Colonic mucosa (tissue), 4 donors: Measurements from ENCODE around the gene CERT1. TPM values are rescaled to one million over a fixed set of nuclear protein-coding genes. Genes with fewer than 3 reads are reported as not detected.

Source experiments
- DNase-seq: peaks from one replicate; pipeline ENCODE4 v3.0.0-alpha.2; 2020
- H3K27ac ChIP-seq: fragments of 200-600 bp; one replicate; pipeline ENCODE4 v1.8.0; 2021
- H3K27me3 ChIP-seq: fragments of 200-600 bp; one replicate; pipeline ENCODE4 v1.8.0; 2021
- H3K36me3 ChIP-seq: fragments of 200-600 bp; one replicate; pipeline ENCODE4 v1.8.0; 2021
- H3K4me1 ChIP-seq: fragments of 200-600 bp; one replicate; pipeline ENCODE4 v1.8.0; 2021; ENCODE audit warnings: mild to moderate bottlenecking
- H3K4me3 ChIP-seq: fragments of 200-600 bp; one replicate; pipeline ENCODE4 v1.8.0; 2021
- H3K9ac ChIP-seq, 2 donors: one replicate each; pipeline ENCODE4 v1.7.0; 2013; ENCODE audit warnings: control low read depth in 2 of 2, low read depth in 2 of 2, low read length in 2 of 2
- H3K9me3 ChIP-seq: fragments of 200-600 bp; one replicate; pipeline ENCODE4 v1.8.0; 2021
- intact Hi-C: fragments of 100-400 bp; cut with DNase I; formaldehyde crosslinking; loops from one replicate; pipeline ENCODE4 v1.14.1; 2022
- total RNA-seq, 2 donors: library from RNA; stranded (reverse); fragmentation: NEBNext Ultra II Directional in 1 of 2; extraction: Animal tissue kit (Norgen Biotek cat#: 25700) in 1 of 2; gene quantifications; one replicate each; pipeline ENCODE4 v1.2.1, GENCODE V29; 2021
- TF ChIP-seq, protein P1 (sequence below): fragments of 200-600 bp; IDR thresholded peaks from one replicate; pipeline ENCODE4 v1.8.0; 2022; ENCODE audit warnings: antibody characterized with exemption, mild to moderate bottlenecking
- donor health status: healthy.
- donor health status: DM: no; HTN: no; CAD: no.
- donor health status: DM: no; HTN: no; CAD: no.

The CERT1 gene
- total RNA-seq, 2 donors from 2014 or later, result 34.0 to 44.5 TPM

DNA sequence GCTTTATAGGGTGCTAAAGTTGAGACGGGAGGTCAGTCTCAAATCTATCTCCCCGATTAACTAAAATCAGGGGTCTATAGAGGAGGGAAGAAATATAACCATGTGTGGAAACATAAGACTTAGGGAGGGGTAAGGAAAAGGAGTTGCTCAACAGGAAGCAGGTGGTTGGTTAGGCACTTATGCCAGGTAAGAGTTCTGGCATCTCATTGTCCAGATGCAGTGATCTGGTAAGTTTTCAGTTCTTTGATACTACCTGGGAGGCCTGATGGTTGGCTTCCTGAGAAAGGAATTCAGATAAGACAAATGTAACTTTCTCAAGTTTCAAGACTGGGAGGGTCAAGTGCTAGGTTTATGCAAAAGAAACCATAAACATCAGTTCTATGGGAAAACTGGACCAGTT lies 47.7 kb downstream of the CERT1 start:
- Histone ChIP-seq H3K27me3 (no peaks in the 10 kb centered on the region), H3K36me3 (no peaks in the 10 kb centered on the region), H3K9ac (no peak overlapping the region), H3K4me1 (peaks cover 6% of the 10 kb centered on the region), H3K9me3 (no peaks in the 10 kb centered on the region), H3K4me3 (no peak overlapping the region), H3K27ac (no peak overlapping the region)
- TF ChIP-seq, protein P1, sequence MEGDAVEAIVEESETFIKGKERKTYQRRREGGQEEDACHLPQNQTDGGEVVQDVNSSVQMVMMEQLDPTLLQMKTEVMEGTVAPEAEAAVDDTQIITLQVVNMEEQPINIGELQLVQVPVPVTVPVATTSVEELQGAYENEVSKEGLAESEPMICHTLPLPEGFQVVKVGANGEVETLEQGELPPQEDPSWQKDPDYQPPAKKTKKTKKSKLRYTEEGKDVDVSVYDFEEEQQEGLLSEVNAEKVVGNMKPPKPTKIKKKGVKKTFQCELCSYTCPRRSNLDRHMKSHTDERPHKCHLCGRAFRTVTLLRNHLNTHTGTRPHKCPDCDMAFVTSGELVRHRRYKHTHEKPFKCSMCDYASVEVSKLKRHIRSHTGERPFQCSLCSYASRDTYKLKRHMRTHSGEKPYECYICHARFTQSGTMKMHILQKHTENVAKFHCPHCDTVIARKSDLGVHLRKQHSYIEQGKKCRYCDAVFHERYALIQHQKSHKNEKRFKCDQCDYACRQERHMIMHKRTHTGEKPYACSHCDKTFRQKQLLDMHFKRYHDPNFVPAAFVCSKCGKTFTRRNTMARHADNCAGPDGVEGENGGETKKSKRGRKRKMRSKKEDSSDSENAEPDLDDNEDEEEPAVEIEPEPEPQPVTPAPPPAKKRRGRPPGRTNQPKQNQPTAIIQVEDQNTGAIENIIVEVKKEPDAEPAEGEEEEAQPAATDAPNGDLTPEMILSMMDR, result no peak
- intact Hi-C loops, result no loop called here
- no peak for DNase-seq

DNA sequence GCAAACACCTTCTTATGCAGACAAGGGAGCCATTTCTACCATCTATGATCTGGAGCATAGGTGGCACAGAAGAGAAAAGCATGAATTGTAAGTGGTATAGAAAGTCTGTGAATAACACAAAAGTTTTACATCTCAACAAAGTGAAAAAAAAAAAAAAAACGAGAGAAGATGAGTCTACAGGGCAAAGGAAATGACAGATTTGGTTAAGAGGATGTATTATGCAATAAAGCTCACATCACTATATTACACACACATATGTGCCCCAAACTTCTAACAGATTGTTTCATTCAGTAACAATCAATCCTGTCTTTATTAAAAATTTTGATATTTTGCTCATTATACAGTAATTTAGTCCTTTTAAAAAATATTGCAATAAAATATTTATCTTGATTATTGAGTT lies 49.8 kb downstream of the CERT1 start:
- TF ChIP-seq, protein P1, result no peak
- Histone ChIP-seq H3K36me3 (no peaks in the 10 kb centered on the region), H3K4me1 (peaks cover 6% of the 10 kb centered on the region), H3K9me3 (no peaks in the 10 kb centered on the region), H3K4me3 (no peak overlapping the region), H3K9ac (no peak overlapping the region), H3K27me3 (no peaks in the 10 kb centered on the region), H3K27ac (no peak overlapping the region)
- no peak for DNase-seq
- intact Hi-C loops, result no loop called here

DNA sequence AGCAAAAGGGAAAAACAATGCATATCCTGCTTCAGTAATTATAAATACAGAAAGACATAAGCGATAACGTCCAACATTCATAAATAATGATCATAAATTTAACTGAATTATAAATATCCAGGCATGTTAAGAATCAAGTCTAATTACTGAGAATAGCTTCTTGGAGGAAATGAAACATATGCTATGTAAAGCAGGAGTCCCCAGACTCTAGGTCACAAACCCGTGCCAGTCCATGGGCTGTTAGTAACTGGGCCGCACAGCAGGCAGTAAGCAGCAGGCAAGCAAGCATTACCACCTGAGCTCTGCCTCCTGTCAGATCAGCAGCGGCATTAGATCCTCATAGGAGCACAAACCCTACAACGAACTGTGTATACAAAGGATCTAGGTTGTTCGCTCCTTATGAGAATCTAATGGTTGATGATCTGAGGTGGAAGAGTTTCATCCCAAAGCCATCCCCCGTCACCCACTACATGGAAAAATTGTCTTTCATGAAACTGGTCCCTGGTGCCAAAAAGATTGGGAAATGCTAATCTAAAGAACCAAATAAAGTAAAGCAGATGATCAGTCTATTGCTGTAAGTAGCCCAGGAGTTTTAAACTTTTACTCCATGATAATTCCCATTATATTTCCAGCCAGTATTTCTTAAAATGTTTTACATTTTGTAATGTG lies 50.4 kb downstream of the CERT1 start:
- no peaks in the 10 kb centered on the region for H3K9me3 ChIP-seq
- intact Hi-C loops, result no loop called here
- H3K27ac ChIP-seq, result no peak overlapping the region
- H3K27me3 ChIP-seq, result no peaks in the 10 kb centered on the region
- no peak overlapping the region for H3K4me3 ChIP-seq
- DNase-seq, result no peak
- TF ChIP-seq, protein P1, result no peak
- no peaks in the 10 kb centered on the region for H3K36me3 ChIP-seq
- no peak overlapping the region for H3K9ac ChIP-seq
- H3K4me1 ChIP-seq, result peaks cover 6% of the 10 kb centered on the region

DNA sequence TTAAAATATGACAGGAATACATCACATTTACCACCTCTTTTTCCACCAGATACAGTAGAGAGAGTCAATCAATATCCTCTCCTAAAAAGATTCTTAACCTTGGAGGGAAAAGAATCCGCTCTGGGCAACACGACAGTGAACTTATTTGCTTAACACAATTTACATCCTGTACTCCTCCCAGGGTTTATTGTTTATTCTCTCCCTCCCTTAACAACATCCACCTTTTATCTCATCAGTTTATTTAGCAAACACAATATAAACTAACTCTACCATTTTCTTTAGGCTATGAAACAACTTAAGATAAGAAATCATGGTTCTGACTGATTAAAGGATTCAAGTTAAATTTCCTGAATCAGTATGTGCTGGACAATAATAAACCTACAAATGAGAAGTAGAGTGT lies 50.9 kb downstream of the CERT1 start:
- Histone ChIP-seq H3K27ac (no peak overlapping the region), H3K4me3 (no peak overlapping the region), H3K27me3 (no peaks in the 10 kb centered on the region), H3K36me3 (no peaks in the 10 kb centered on the region), H3K9ac (no peak overlapping the region), H3K9me3 (no peaks in the 10 kb centered on the region), H3K4me1 (peaks cover 6% of the 10 kb centered on the region)
- TF ChIP-seq, protein P1, result no peak
- DNase-seq, result no peak
- intact Hi-C loops, result no loop called here

DNA sequence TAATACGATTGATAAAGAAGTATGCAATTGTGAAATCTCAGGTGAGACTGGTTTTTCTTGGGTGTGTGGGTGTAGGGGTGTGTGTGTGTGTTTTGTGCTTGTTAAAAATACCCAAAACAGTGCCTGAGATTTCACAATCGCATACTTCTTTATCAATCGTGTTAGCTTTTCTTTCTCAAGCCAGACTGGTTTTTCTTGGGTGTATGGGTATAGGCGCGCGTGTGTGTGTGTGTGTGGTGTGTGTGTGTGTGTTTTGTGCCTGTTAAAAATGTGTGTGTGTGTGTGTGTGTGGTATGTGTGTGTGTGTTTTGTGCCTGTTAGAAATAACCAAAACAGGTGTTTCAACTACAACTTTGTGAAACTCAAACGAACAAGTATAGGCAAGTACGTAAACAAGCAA lies 53.7 kb downstream of the CERT1 start:
- H3K9ac ChIP-seq, result no peak overlapping the region
- H3K9me3 ChIP-seq, result no peaks in the 10 kb centered on the region
- H3K4me1 ChIP-seq, result peaks cover 6% of the 10 kb centered on the region
- TF ChIP-seq, protein P1, result no peak
- intact Hi-C loops, result no loop called here
- no peak for DNase-seq
- no peaks in the 10 kb centered on the region for H3K36me3 ChIP-seq
- no peaks in the 10 kb centered on the region for H3K27me3 ChIP-seq
- H3K4me3 ChIP-seq, result no peak overlapping the region
- H3K27ac ChIP-seq, result no peak overlapping the region
